Thyroid gland (tissue), 4 donors: Measurements from ENCODE around the gene BORCS6. TPM values are rescaled to one million over a fixed set of nuclear protein-coding genes. Genes with fewer than 3 reads are reported as not detected.

Experiments
- DNase-seq, 2 donors: peaks; one replicate each; pipeline ENCODE4 v3.0.0-alpha.2; 2019
- H3K27ac ChIP-seq, 3 donors: fragments of 200-600 bp; sonication (generic); 1 replicate in 2 of 3; 2 replicates in 1 of 3; pipeline ENCODE4 v1.5.1; 2016 to 2019; ENCODE audit warnings: mild to moderate bottlenecking in 1 of 3, moderate library complexity in 1 of 3
- H3K27me3 ChIP-seq: fragments of 200-600 bp; sonication (generic); one replicate; pipeline ENCODE4 v1.5.1; 2019
- H3K36me3 ChIP-seq, 2 donors: fragments of 200-600 bp; sonication (generic); one replicate each; pipeline ENCODE4 v1.5.1; 2016 to 2019
- H3K4me1 ChIP-seq, 2 donors: fragments of 200-600 bp; sonication (generic); one replicate each; pipeline ENCODE4 v1.5.1; 2017 to 2019
- H3K4me3 ChIP-seq, 3 donors: fragments of 200-600 bp; sonication (generic); replicated peaks in 1 of 3; 1 replicate in 2 of 3; 2 replicates in 1 of 3; pipeline ENCODE4 v1.5.1; 2016; ENCODE audit warnings: mild to moderate bottlenecking in 1 of 3
- H3K9me3 ChIP-seq: fragments of 200-600 bp; sonication (generic); one replicate; pipeline ENCODE4 v1.5.1; 2017
- POLR2A ChIP-seq, 2 donors: fragments of 450-650 bp; IDR thresholded peaks; one replicate each; pipeline ENCODE4 v1.6.1; 2017; ENCODE audit warnings: antibody characterized with exemption in 2 of 2, mild to moderate bottlenecking in 2 of 2, moderate library complexity in 1 of 2
- WGBS, 2 donors: methylation state at CpG; one replicate each; pipeline ENCODE4 v1.1.5; 2017; 5-methylcytosine and 5-hydroxymethylcytosine counted together
- intact Hi-C: fragments of 100-400 bp; cut with DNase I; formaldehyde crosslinking; loops from one replicate; pipeline ENCODE4 v1.15.1; 2023
- total RNA-seq, 4 donors: library from RNA; depleted of rRNA; stranded (reverse); fragments of >200 nt; gene quantifications; one replicate each; pipeline ENCODE4 v1.2.3, GENCODE V29; 2016
- TF ChIP-seq, protein P1 (sequence below), 6 experiments: fragments of 200-600 bp in 3 of 6; fragments of 450-650 bp in 3 of 6; sonication (generic) in 3 of 6; IDR thresholded peaks; one replicate each; pipeline ENCODE4 v1.5.1; 2016 to 2019; ENCODE audit warnings: antibody characterized with exemption in 6 of 6, mild to moderate bottlenecking in 2 of 6, inconsistent platforms in 1 of 6, moderate library complexity in 1 of 6

The BORCS6 gene
- total RNA-seq, 4 donors from 2014 or later: 7.7 to 17.0 (median 15.5) TPM

DNA sequence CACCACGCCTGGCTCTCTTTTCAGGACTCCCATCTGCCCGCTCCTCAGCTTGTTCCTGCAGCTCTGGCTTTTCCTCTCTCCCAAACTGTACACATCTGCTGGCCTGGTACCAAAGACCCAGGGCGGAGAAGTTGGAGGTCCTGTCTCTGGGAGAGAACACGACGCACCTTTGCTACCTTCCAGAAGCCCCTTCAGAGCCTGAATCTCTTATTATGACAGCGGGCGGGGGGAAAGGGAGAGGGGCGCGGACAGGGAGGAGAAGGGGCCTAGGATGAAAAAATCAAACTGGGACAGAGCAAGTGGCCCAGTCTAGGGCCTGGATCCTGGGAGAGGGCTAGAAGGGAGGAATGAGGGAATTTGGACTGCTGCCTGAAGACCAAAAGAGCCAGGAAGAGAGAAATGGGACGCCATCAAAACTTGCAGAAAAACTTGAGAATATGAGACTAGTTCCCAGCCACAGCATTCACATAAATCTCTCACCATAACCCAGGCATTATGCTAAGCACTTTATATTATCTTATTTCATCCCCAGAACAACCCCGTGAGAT lies 35.3 kb downstream of the BORCS6 start:
- Histone ChIP-seq H3K4me3 (peak overlapping the region; percentile 58 to 100 (median 81)), H3K36me3 (peaks cover 13 to 15% of the 10 kb centered on the region in 2 donors), H3K9me3 (no peaks in the 10 kb centered on the region), H3K27me3 (no peaks in the 10 kb centered on the region), H3K4me1 (peaks cover 37 to 59% of the 10 kb centered on the region in 2 donors), H3K27ac (peak overlapping the region; percentile 98 to 100 (median 100))
- WGBS, 2 donors: 22 to 30% methylated on average over 11 of the region's 11 CpGs
- intact Hi-C loops: no loop called here
- no peak for TF ChIP-seq POLR2A (IDR thresholded peaks at IDR 0.05)
- TF ChIP-seq, protein P1, sequence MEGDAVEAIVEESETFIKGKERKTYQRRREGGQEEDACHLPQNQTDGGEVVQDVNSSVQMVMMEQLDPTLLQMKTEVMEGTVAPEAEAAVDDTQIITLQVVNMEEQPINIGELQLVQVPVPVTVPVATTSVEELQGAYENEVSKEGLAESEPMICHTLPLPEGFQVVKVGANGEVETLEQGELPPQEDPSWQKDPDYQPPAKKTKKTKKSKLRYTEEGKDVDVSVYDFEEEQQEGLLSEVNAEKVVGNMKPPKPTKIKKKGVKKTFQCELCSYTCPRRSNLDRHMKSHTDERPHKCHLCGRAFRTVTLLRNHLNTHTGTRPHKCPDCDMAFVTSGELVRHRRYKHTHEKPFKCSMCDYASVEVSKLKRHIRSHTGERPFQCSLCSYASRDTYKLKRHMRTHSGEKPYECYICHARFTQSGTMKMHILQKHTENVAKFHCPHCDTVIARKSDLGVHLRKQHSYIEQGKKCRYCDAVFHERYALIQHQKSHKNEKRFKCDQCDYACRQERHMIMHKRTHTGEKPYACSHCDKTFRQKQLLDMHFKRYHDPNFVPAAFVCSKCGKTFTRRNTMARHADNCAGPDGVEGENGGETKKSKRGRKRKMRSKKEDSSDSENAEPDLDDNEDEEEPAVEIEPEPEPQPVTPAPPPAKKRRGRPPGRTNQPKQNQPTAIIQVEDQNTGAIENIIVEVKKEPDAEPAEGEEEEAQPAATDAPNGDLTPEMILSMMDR (IDR thresholded peaks at IDR 0.05): no peak
- no peak for DNase-seq

DNA sequence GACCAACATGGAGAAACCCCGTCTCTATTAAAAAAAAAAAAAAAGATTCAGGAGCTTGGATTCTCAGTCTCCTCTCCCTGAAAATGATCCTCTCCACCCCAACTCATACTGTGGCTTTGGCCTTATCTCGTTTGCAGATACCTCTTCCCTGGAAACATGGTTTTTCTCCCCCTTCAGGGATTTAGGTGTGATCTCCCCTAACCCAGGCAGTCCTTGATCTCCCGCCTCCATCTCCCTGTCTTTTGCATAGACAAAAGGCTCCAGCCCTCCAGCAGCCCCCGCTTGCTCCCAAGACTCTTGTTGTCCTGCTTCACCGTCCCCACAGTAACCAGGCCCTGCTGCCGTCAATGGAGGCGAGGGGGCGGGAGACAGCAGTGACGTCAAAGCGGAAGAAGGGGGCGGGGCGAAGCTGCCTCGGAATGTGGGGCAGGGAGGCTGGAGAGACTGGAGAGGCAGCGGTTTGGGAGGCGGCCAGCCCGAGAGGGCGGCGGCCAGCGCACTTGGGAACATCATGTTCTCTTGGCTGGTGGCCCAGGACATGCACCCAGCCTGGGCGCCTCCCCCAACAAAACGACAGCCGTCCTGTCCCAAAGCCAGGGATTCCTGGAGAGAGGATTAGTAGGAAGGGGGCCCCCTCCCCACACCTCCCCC lies 35.9 kb downstream of the BORCS6 start:
- 4 to 5% methylated on average over 21 to 22 of the region's 22 CpGs for WGBS, 2 donors
- DNase-seq: peak; percentile 99 to 100
- TF ChIP-seq POLR2A (IDR thresholded peaks at IDR 0.05): peak in 1 of 2 donors; percentile 94
- TF ChIP-seq, protein P1 (IDR thresholded peaks at IDR 0.05): peak in 1 of 6 experiments; percentile 14
- Histone ChIP-seq H3K4me1 (peaks cover 37 to 54% of the 10 kb centered on the region in 2 donors), H3K27ac (peak overlapping the region; percentile 98 to 100 (median 100)), H3K9me3 (no peaks in the 10 kb centered on the region), H3K4me3 (peak overlapping the region; percentile 25 to 81 (median 58)), H3K36me3 (peaks cover 17 to 21% of the 10 kb centered on the region in 2 donors), H3K27me3 (no peaks in the 10 kb centered on the region)
- intact Hi-C loops: no loop called here

DNA sequence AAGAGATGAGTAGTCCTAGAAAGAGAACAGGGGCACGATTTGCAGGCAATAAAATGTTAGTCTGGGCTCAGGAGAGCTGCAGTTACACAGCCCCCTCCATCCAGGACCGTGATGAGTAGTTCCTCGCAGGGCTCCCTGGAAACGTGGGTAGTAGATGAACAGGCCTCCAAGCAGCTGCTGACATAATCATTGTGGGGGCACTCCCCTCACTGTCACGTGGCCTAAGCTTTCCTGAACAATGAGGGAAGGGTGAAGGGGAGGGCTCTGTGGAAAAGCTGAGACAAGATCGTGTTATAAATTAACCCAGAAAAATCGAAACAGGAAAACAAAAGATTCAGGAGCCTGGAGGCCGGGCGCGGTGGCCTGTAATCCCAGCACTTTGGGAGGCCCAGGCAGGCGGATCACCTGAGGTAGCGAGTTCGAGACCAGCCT lies 36.4 kb downstream of the BORCS6 start:
- H3K9me3 ChIP-seq: no peaks in the 10 kb centered on the region
- H3K4me1 ChIP-seq: peaks cover 37 to 49% of the 10 kb centered on the region in 2 donors
- WGBS, 2 donors: 42 to 48% methylated on average over 13 of the region's 13 CpGs
- no peaks in the 10 kb centered on the region for H3K27me3 ChIP-seq
- peak in 1 of 2 donors; percentile 57 for DNase-seq
- peak overlapping the region; percentile 93 to 100 (median 98) for H3K27ac ChIP-seq
- peak overlapping the region in 2 of 3 donors; percentile 25 to 81 for H3K4me3 ChIP-seq
- intact Hi-C loops: no loop called here
- TF ChIP-seq, protein P1 (IDR thresholded peaks at IDR 0.05): no peak
- TF ChIP-seq POLR2A (IDR thresholded peaks at IDR 0.05): no peak
- peaks cover 23 to 27% of the 10 kb centered on the region in 2 donors for H3K36me3 ChIP-seq

DNA sequence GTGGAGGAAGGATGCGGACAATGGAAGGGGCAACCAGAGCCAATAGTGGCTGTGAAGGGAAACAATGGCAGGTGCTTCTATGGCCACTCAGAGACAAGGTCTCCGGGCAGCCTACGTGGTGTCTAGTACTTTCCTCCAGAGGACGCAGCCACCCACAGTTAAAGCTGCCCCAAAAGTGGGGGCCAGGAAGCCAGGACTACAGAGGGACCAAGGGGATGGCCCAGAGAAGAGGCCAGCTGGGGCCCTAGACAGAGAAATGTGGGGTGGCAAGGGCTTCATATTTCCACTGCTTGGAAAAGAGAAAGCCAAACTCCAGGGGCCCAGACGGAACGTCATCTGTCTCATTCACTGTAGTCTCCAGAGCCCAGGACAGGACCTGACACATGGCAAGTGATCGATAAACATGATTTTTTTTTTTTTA lies 36.9 kb downstream of the BORCS6 start:
- no peaks in the 10 kb centered on the region for H3K27me3 ChIP-seq
- H3K27ac ChIP-seq: peak overlapping the region; percentile 93 to 100 (median 98)
- H3K36me3 ChIP-seq: peaks cover 28 to 32% of the 10 kb centered on the region in 2 donors
- TF ChIP-seq POLR2A (IDR thresholded peaks at IDR 0.05): no peak
- TF ChIP-seq, protein P1 (IDR thresholded peaks at IDR 0.05): no peak
- peak overlapping the region in 1 of 3 donors; percentile 81 for H3K4me3 ChIP-seq
- WGBS, 2 donors: 77 to 81% methylated on average over 7 of the region's 7 CpGs
- intact Hi-C loops: no loop called here
- H3K9me3 ChIP-seq: no peaks in the 10 kb centered on the region
- DNase-seq: no peak
- peaks cover 37 to 44% of the 10 kb centered on the region in 2 donors for H3K4me1 ChIP-seq
